Lower leg skin (tissue), 4 donors: ENCODE measurements around the gene PRSS1. TPM values are rescaled to one million over a fixed set of nuclear protein-coding genes. Genes with fewer than 3 reads are reported as not detected.

Source experiments
- DNase-seq, 2 donors: peaks; one replicate each; pipeline ENCODE4 v3.0.0-alpha.2; 2019; ENCODE audit warnings: low spot score in 2 of 2
- H3K4me3 ChIP-seq: fragments of 200-600 bp; sonication (generic); 2 replicates; pipeline ENCODE4 v1.5.1; 2017; ENCODE audit warnings: mild to moderate bottlenecking, low read depth; ENCODE audit not compliant: poor library complexity, severe bottlenecking
- POLR2A ChIP-seq, 2 donors: fragments of 450-650 bp; IDR thresholded peaks; one replicate each; pipeline ENCODE4 v1.6.1; 2016 to 2017; ENCODE audit warnings: antibody characterized with exemption in 2 of 2, mild to moderate bottlenecking in 1 of 2, moderate library complexity in 1 of 2
- WGBS, 2 donors: methylation state at CpG; one replicate each; pipeline ENCODE4 v1.1.5; 2018; 5-methylcytosine and 5-hydroxymethylcytosine counted together
- intact Hi-C: fragments of 100-400 bp; cut with DNase I; formaldehyde crosslinking; loops from one replicate; pipeline ENCODE4 v1.15.0; 2023; ENCODE audit warnings: low total_unique reads
- total RNA-seq, 4 donors: library from RNA; depleted of rRNA; stranded (reverse); fragments of >200 nt; gene quantifications; one replicate each; pipeline ENCODE4 v1.1.0, GENCODE V29; 2016
- TF ChIP-seq, protein P1 (sequence below), 3 donors: fragments of 450-650 bp; IDR thresholded peaks; one replicate each; pipeline ENCODE4 v1.5.1; 2016; ENCODE audit warnings: antibody characterized with exemption in 3 of 3, mild to moderate bottlenecking in 3 of 3, moderate library complexity in 2 of 3

The PRSS1 gene
- total RNA-seq, 4 donors from 2014 or later: 3.0 TPM; not detected in 3

GRCh38 chr7:142785841-142786250 lies 36.6 kb downstream of the PRSS1 start:
- TF ChIP-seq, protein P1, sequence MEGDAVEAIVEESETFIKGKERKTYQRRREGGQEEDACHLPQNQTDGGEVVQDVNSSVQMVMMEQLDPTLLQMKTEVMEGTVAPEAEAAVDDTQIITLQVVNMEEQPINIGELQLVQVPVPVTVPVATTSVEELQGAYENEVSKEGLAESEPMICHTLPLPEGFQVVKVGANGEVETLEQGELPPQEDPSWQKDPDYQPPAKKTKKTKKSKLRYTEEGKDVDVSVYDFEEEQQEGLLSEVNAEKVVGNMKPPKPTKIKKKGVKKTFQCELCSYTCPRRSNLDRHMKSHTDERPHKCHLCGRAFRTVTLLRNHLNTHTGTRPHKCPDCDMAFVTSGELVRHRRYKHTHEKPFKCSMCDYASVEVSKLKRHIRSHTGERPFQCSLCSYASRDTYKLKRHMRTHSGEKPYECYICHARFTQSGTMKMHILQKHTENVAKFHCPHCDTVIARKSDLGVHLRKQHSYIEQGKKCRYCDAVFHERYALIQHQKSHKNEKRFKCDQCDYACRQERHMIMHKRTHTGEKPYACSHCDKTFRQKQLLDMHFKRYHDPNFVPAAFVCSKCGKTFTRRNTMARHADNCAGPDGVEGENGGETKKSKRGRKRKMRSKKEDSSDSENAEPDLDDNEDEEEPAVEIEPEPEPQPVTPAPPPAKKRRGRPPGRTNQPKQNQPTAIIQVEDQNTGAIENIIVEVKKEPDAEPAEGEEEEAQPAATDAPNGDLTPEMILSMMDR (IDR thresholded peaks at IDR 0.05): no peak
- no peak for TF ChIP-seq POLR2A (IDR thresholded peaks at IDR 0.05)
- no peak for DNase-seq
- H3K4me3 ChIP-seq: no peak overlapping the region
- WGBS, 2 donors: 75 to 77% methylated on average over 8 of the region's 8 CpGs
- intact Hi-C loops: loop anchor here (10.0 kb wide), 1 partner anchor 301 kb away; no protein-coding TSS in a partner anchor

- no peak overlapping the region for H3K4me3 ChIP-seq
- intact Hi-C loops: loop anchor here (10.0 kb wide), 1 partner anchor 302 kb away; no protein-coding TSS in a partner anchor
Measured at GRCh38 chr7:142787034-142787768, 37.9 kb downstream of the PRSS1 start.

GRCh38 chr7:142787783-142788182 lies 38.5 kb downstream of the PRSS1 start:
- no peak for DNase-seq
- 90 to 91% methylated on average over 6 of the region's 6 CpGs for WGBS, 2 donors
- H3K4me3 ChIP-seq: no peak overlapping the region
- intact Hi-C loops: loop anchor here (10.0 kb wide), 1 partner anchor 303 kb away; no protein-coding TSS in a partner anchor
- TF ChIP-seq POLR2A (IDR thresholded peaks at IDR 0.05): no peak
- TF ChIP-seq, protein P1 (IDR thresholded peaks at IDR 0.05): no peak

More at GRCh38 chr7:142787034-142787768, 37.9 kb downstream of the PRSS1 start:
- WGBS, 2 donors: 83 to 87% methylated on average over 11 of the region's 11 CpGs
- DNase-seq: no peak
- no peak for TF ChIP-seq POLR2A (IDR thresholded peaks at IDR 0.05)
- TF ChIP-seq, protein P1 (IDR thresholded peaks at IDR 0.05): no peak

DNA sequence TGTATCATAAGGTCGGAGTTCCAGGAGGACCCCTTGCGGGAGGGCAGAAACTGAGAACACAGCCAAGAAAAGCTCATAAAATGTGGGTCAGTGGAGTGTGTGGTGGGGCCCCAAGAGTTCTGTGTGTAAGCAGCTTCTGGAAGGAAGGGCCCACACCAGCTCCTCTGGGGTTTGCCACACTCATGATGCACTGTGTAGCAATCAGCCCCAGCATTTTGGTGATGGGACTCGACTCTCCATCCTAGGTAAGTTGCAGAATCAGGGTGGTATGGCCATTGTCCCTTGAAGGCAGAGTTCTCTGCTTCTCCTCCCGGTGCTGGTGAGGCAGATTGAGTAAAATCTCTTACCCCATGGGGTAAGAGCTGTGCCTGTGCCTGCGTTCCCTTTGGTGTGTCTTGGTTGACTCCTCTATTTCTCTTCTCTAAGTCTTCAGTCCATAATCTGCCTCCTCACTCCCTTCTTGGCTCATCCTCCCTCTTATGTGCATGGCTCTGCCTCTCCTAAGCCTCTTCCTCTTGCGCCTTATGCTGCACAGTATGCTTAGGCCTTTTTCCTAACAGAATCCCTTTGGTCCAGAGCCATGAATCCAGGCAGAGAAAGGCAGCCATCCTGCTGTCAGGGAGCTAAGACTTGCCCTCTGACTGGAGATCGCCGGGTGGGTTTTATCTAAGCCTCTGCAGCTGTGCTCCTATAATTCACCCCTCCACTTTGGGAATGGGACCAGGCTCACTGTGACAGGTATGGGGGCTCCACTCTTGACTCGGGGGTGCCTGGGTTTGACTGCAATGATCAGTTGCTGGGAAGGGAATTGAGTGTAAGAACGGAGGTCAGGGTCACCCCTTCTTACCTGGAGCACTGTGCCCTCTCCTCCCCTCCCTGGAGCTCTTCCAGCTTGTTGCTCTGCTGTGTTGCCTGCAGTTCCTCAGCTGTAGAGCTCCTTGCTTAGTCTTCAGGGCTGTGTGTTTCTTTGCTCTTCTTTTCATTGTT lies 39.3 kb downstream of the PRSS1 start:
- no peak overlapping the region for H3K4me3 ChIP-seq
- TF ChIP-seq, protein P1 (IDR thresholded peaks at IDR 0.05): no peak
- no peak for TF ChIP-seq POLR2A (IDR thresholded peaks at IDR 0.05)
- DNase-seq: no peak
- 83 to 88% methylated on average over 10 of the region's 10 CpGs for WGBS, 2 donors
- intact Hi-C loops: loop anchor here (10.0 kb wide), 1 partner anchor 304 kb away; no protein-coding TSS in a partner anchor

DNA sequence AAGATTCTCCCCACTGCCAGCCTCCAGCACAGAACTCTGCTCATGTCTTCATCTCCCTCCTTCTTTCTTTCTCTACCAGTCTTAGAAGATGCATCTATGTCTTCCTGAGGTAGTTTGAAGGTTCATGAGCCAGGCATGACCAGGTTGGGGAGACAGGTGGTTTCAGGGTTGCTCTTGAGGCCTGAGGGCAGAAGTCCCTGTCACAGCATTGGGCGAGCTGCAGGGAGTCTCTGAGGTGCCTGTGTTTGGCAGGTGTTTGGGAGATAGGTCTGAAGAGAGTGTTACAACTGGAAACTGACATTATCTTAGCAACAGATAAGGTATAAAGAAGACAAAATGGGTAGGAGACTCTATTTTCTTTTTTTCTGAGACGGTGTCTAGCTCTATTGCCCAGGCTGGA lies 40.2 kb downstream of the PRSS1 start:
- DNase-seq: no peak
- TF ChIP-seq, protein P1 (IDR thresholded peaks at IDR 0.05): no peak
- no peak for TF ChIP-seq POLR2A (IDR thresholded peaks at IDR 0.05)
- 87 to 92% methylated on average over 2 of the region's 2 CpGs for WGBS, 2 donors
- intact Hi-C loops: loop anchor here (10.0 kb wide), 1 partner anchor 305 kb away; no protein-coding TSS in a partner anchor
- H3K4me3 ChIP-seq: no peak overlapping the region
